ENCODE measurements around the gene KRTAP5-10.
"Not testable (repeated sequence)": the region's sequence is repeated elsewhere in the genome, so short reads cannot be mapped to it uniquely, and the experiment has no call there.

Gene KRTAP5-10

GRCh38 chr11:71607520-71608216 lies 42.3 kb downstream of the KRTAP5-10 start:
- H3K27me3 ChIP-seq (ENCODE audit: control insufficient read depth, insufficient read depth, low read length); H3K9ac ChIP-seq (ENCODE audit: low read length); H3K36me3 ChIP-seq (ENCODE audit: control insufficient read depth, insufficient read depth, low read length); H3K27ac ChIP-seq (ENCODE audit: low read depth, low read length); H3K4me3 ChIP-seq (ENCODE audit: low read length); H3K4me1 ChIP-seq (ENCODE audit: control insufficient read depth, insufficient read depth, low read length): not testable (repeated sequence)

GRCh38 chr11:71608272-71608671 lies 42.9 kb downstream of the KRTAP5-10 start:
- not testable (repeated sequence) for H3K27ac ChIP-seq (ENCODE audit: low read depth, low read length); H3K27me3 ChIP-seq (ENCODE audit: control insufficient read depth, insufficient read depth, low read length); H3K4me3 ChIP-seq (ENCODE audit: low read length); H3K4me1 ChIP-seq (ENCODE audit: control insufficient read depth, insufficient read depth, low read length); H3K9ac ChIP-seq (ENCODE audit: low read length); H3K36me3 ChIP-seq (ENCODE audit: control insufficient read depth, insufficient read depth, low read length)

- not testable (repeated sequence) for H3K4me1 ChIP-seq (ENCODE audit: control insufficient read depth, insufficient read depth, low read length); H3K9ac ChIP-seq (ENCODE audit: low read length); H3K36me3 ChIP-seq (ENCODE audit: control insufficient read depth, insufficient read depth, low read length); H3K27me3 ChIP-seq (ENCODE audit: control insufficient read depth, insufficient read depth, low read length); H3K4me3 ChIP-seq (ENCODE audit: low read length); H3K27ac ChIP-seq (ENCODE audit: low read depth, low read length)
Observed at GRCh38 chr11:71611218-71611910, 46.0 kb downstream of the KRTAP5-10 start.

- H3K4me1 ChIP-seq (ENCODE audit: control insufficient read depth, insufficient read depth, low read length); H3K27ac ChIP-seq (ENCODE audit: low read depth, low read length); H3K4me3 ChIP-seq (ENCODE audit: low read length); H3K36me3 ChIP-seq (ENCODE audit: control insufficient read depth, insufficient read depth, low read length); H3K27me3 ChIP-seq (ENCODE audit: control insufficient read depth, insufficient read depth, low read length); H3K9ac ChIP-seq (ENCODE audit: low read length): not testable (repeated sequence)
Observed at GRCh38 chr11:71613931-71614330, 48.6 kb downstream of the KRTAP5-10 start.

- H3K4me3 ChIP-seq (ENCODE audit: low read length); H3K9ac ChIP-seq (ENCODE audit: low read length); H3K27ac ChIP-seq (ENCODE audit: low read depth, low read length): not testable (repeated sequence)
Observed at GRCh38 chr11:71614366-71614917, 49.1 kb downstream of the KRTAP5-10 start.

GRCh38 chr11:71615003-71615402 lies 49.6 kb downstream of the KRTAP5-10 start:
- not testable (repeated sequence) for H3K36me3 ChIP-seq (ENCODE audit: control insufficient read depth, insufficient read depth, low read length); H3K9ac ChIP-seq (ENCODE audit: low read length); H3K27me3 ChIP-seq (ENCODE audit: control insufficient read depth, insufficient read depth, low read length); H3K4me3 ChIP-seq (ENCODE audit: low read length); H3K27ac ChIP-seq (ENCODE audit: low read depth, low read length); H3K4me1 ChIP-seq (ENCODE audit: control insufficient read depth, insufficient read depth, low read length)

More at GRCh38 chr11:71614366-71614917, 49.1 kb downstream of the KRTAP5-10 start:
- not testable (repeated sequence) for H3K27me3 ChIP-seq (ENCODE audit: control insufficient read depth, insufficient read depth, low read length); H3K4me1 ChIP-seq (ENCODE audit: control insufficient read depth, insufficient read depth, low read length); H3K36me3 ChIP-seq (ENCODE audit: control insufficient read depth, insufficient read depth, low read length)
